Neural cell (in vitro differentiated cells): ENCODE data around the gene MSANTD4. TPM values are rescaled to one million over a fixed set of nuclear protein-coding genes. Genes with fewer than 3 reads are reported as not detected.

Source experiments
- H2AFZ ChIP-seq: fragments of 200-600, 300-800 bp; sonication (generic), shearing (Covaris generic); 2 replicates; pipeline ENCODE4 v1.6.0; 2014; ENCODE audit warnings: low read depth, mild to moderate bottlenecking, antibody characterized with exemption, low read length, moderate library complexity
- H3F3A ChIP-seq: fragments of 200-600 bp; shearing (Covaris generic); 2 replicates; pipeline ENCODE4 v1.6.1; 2016; ENCODE audit warnings: mild to moderate bottlenecking, moderate library complexity, mixed read lengths, antibody characterized with exemption, low read length; ENCODE audit not compliant: insufficient read depth, poor library complexity, severe bottlenecking
- H3K27ac ChIP-seq: fragments of 200-600, 300-800 bp; sonication (generic), shearing (Covaris generic); 2 replicates; pipeline ENCODE4 v1.5.1; 2014; ENCODE audit warnings: mild to moderate bottlenecking, low read length, moderate library complexity
- H3K27me3 ChIP-seq: fragments of 300-800, 200-600 bp; sonication (generic), shearing (Covaris generic); 2 replicates; pipeline ENCODE4 v1.6.0; 2014; ENCODE audit warnings: mild to moderate bottlenecking, low read depth, low read length, moderate library complexity; ENCODE audit not compliant: insufficient read depth
- H3K36me3 ChIP-seq: fragments of 300-800, 200-600 bp; sonication (generic), shearing (Covaris generic); 2 replicates; pipeline ENCODE4 v1.5.1; 2014; ENCODE audit warnings: mild to moderate bottlenecking, antibody characterized with exemption, low read length, moderate library complexity; ENCODE audit not compliant: insufficient read depth
- H3K4me2 ChIP-seq: fragments of 300-800, 200-600 bp; sonication (generic), shearing (Covaris generic); 2 replicates; pipeline ENCODE4 v1.6.0; 2014; ENCODE audit warnings: mild to moderate bottlenecking, low read length
- H3K4me3 ChIP-seq: fragments of 300-800, 200-600 bp; sonication (generic), shearing (Covaris generic); 2 replicates; pipeline ENCODE4 v1.5.1; 2014; ENCODE audit warnings: mild to moderate bottlenecking, low read length, moderate library complexity
- H3K79me2 ChIP-seq: fragments of 200-600 bp; shearing (Covaris generic); replicated peaks from 2 replicates; pipeline ENCODE4 v1.6.0; 2014; ENCODE audit warnings: mild to moderate bottlenecking, low read length, moderate library complexity; ENCODE audit not compliant: insufficient read depth
- H3K9ac ChIP-seq: fragments of 300-800, 200-600 bp; sonication (generic), shearing (Covaris generic); 2 replicates; pipeline ENCODE4 v1.6.1; 2016; ENCODE audit warnings: mild to moderate bottlenecking, low read length, mixed read lengths
- H3K9me2 ChIP-seq: fragments of 200-600 bp; shearing (Covaris generic); 2 replicates; pipeline ENCODE4 v1.6.1; 2016; ENCODE audit warnings: mild to moderate bottlenecking, low read length, mixed read lengths; ENCODE audit not compliant: insufficient read depth
- H3K9me3 ChIP-seq: fragments of 200-600, 300-800 bp; sonication (generic), shearing (Covaris generic); 2 replicates; pipeline ENCODE4 v1.6.1; 2016; ENCODE audit warnings: mild to moderate bottlenecking, mixed run types, low read length, moderate library complexity, mixed read lengths
- H4K20me1 ChIP-seq: fragments of 200-600 bp; shearing (Covaris generic); 2 replicates; pipeline ENCODE4 v1.6.1; 2016; ENCODE audit warnings: mild to moderate bottlenecking, mixed run types; ENCODE audit not compliant: insufficient read depth
- CTCF ChIP-seq: fragments of 450-650 bp; IDR thresholded peaks from 2 replicates; pipeline ENCODE4 v1.5.1; 2014; ENCODE audit warnings: antibody characterized with exemption, mild to moderate bottlenecking, moderate library complexity; ENCODE audit not compliant: poor library complexity, severe bottlenecking
- EP300 ChIP-seq: fragments of 450-650 bp; conservative IDR thresholded peaks from 2 replicates; pipeline ENCODE4 v1.6.1; 2014; ENCODE audit warnings: antibody characterized with exemption, mild to moderate bottlenecking, moderate library complexity; ENCODE audit not compliant: poor library complexity, severe bottlenecking
- EZH2 ChIP-seq: fragments of 200-600, 300-800 bp; shearing (Covaris generic), sonication (generic); IDR thresholded peaks from 2 replicates; pipeline ENCODE4 v1.6.1; 2014; ENCODE audit warnings: antibody characterized with exemption, low read length, borderline replicate concordance, mild to moderate bottlenecking; ENCODE audit not compliant: insufficient read depth, poor library complexity, severe bottlenecking
- MXI1 ChIP-seq: fragments of 450-650 bp; conservative IDR thresholded peaks from 2 replicates; pipeline ENCODE4 v1.6.1; 2014; ENCODE audit warnings: antibody characterized with exemption, mild to moderate bottlenecking; ENCODE audit not compliant: poor library complexity, severe bottlenecking
- POLR2AphosphoS5 ChIP-seq: IDR thresholded peaks from 2 replicates; pipeline ENCODE4 v1.6.1; 2012
- RAD21 ChIP-seq: fragments of 450-650 bp; conservative IDR thresholded peaks from 2 replicates; pipeline ENCODE4 v1.6.1; 2014; ENCODE audit warnings: antibody characterized with exemption, mild to moderate bottlenecking, moderate library complexity
- REST ChIP-seq: IDR thresholded peaks from 2 replicates; pipeline ENCODE4 v1.6.1; 2012; ENCODE audit warnings: borderline replicate concordance
- SMC3 ChIP-seq: fragments of 450-650 bp; conservative IDR thresholded peaks from 2 replicates; pipeline ENCODE4 v1.6.1; 2014; ENCODE audit warnings: antibody characterized with exemption, mild to moderate bottlenecking, moderate library complexity; ENCODE audit not compliant: poor library complexity
- TAF1 ChIP-seq: IDR thresholded peaks from 2 replicates; pipeline ENCODE4 v1.6.1; 2012; ENCODE audit warnings: low read depth
- polyA minus RNA-seq: library from RNA; depleted of rRNA, polyadenylated mRNA; stranded (reverse); fragments of >200 nt; gene quantifications from 2 replicates; pipeline ENCODE4 v1.2.3, GENCODE V29; 2014
- polyA plus RNA-seq: library from polyadenylated mRNA; depleted of rRNA; stranded (reverse); fragments of >200 nt; gene quantifications from 2 replicates; pipeline ENCODE4 v1.2.3, GENCODE V29; 2014

Gene MSANTD4
- polyA plus RNA-seq = 45.0 and 48.4 TPM in 2 replicates
- polyA minus RNA-seq = 118 and 124 TPM in 2 replicates

- H3K36me3 ChIP-seq = no peaks in the 10 kb centered on the region
- H3K9me2 ChIP-seq = no peaks in the 10 kb centered on the region
- no peaks in the 10 kb centered on the region for H3K27me3 ChIP-seq
- H3K27ac ChIP-seq = peak within 1 kb of the TSS; percentile 78
- peak within 1 kb of the TSS; percentile 84 for H2AFZ ChIP-seq
- peak within 1 kb of the TSS; percentile 82 for H3K4me3 ChIP-seq
- H3K79me2 ChIP-seq = peaks cover 47% of the 10 kb centered on the region
- peak within 1 kb of the TSS; percentile 67 for H3K4me2 ChIP-seq
- H4K20me1 ChIP-seq = no peaks in the 10 kb centered on the region
- H3K9me3 ChIP-seq = no peaks in the 10 kb centered on the region
- H3K9ac ChIP-seq = peak within 1 kb of the TSS; percentile 86
- H3F3A ChIP-seq = no peaks in the 10 kb centered on the region
- peak; percentile 57 for TF ChIP-seq REST
- no peak for TF ChIP-seq EZH2
- peak; percentile 27 for TF ChIP-seq EP300
- peak; percentile 79 for TF ChIP-seq POLR2AphosphoS5
- TF ChIP-seq SMC3 = peak; percentile 41
- TF ChIP-seq CTCF = peak; percentile 26
- peak; percentile 82 for TF ChIP-seq TAF1
- peak; percentile 90 for TF ChIP-seq MXI1
- TF ChIP-seq RAD21 = peak; percentile 54
Measured at GRCh38 chr11:106021967-106022794, at the start of gene MSANTD4. MSANTD4 (minus strand) TSS chr11:106022240; CDS start chr11:106010917, 11,323 bp downstream.

GRCh38 chr11:106070606-106071005, 48.6 kb upstream of the MSANTD4 start:
- Histone ChIP-seq H3K27me3 (no peaks in the 10 kb centered on the region), H3K4me2 (no peak overlapping the region), H3K4me3 (no peak overlapping the region), H3K9me3 (no peaks in the 10 kb centered on the region), H4K20me1 (no peaks in the 10 kb centered on the region), H3K27ac (no peak overlapping the region), H3F3A (no peaks in the 10 kb centered on the region), H3K9ac (no peak overlapping the region), H2AFZ (no peak overlapping the region), H3K79me2 (peaks cover 5% of the 10 kb centered on the region), H3K36me3 (no peaks in the 10 kb centered on the region), H3K9me2 (no peaks in the 10 kb centered on the region)
- TF ChIP-seq EZH2 (no peak), RAD21 (no peak), TAF1 (no peak), MXI1 (no peak)
